Measurements from ENCODE around the gene ZDHHC5. TPM values are rescaled to one million over a fixed set of nuclear protein-coding genes. Genes with fewer than 3 reads are reported as not detected.
A peak's percentile ranks its signal among the peaks of the same experiment; 100 is the strongest.

Gene ZDHHC5
- total and polyA plus RNA-seq, 2 of the 4 experiments (the other 2 are of a cell fraction): 19.4 to 45.7 TPM

GRCh38 chr11:57704932-57705331 lies 37.0 kb downstream of the ZDHHC5 start:
- Histone ChIP-seq H4K5ac (ENCODE audit: low read depth, low read length) (no peak overlapping the region), H3K4me1 (ENCODE audit: control insufficient read depth, insufficient read depth, low read length) (no peaks in the 10 kb centered on the region; the same call in 1 of the 2 replicates), H2BK20ac (ENCODE audit: low read depth, low read length) (no peak overlapping the region), H2BK120ac (ENCODE audit: low read depth, low read length) (no peak overlapping the region), H4K20me1 (ENCODE audit: insufficient read depth, low read length) (0 out of 2 replicates have a peak, but pooled peaks cover 3% of the 10 kb centered on the region), H3K27me3 (ENCODE audit: control insufficient read depth, insufficient read depth, low read length) (no peaks in the 10 kb centered on the region), H2AK5ac (ENCODE audit: low read depth, low read length) (no peak overlapping the region), H2AK9ac (replicated peaks; ENCODE audit: low read depth, low read length, poor library complexity) (peak overlapping the region; percentile 40), H3K27ac (ENCODE audit: insufficient read depth, low read length) (no peak overlapping the region), H3K9me3 (ENCODE audit: control insufficient read depth, insufficient read depth, low read length) (no peaks in the 10 kb centered on the region), H2AFZ (replicated peaks; ENCODE audit: low read length, poor library complexity) (no peak overlapping the region), H3K23ac (ENCODE audit: low read depth, low read length) (no peak overlapping the region), H3K56ac (ENCODE audit: extremely low read depth, insufficient read depth, low read length) (no peak overlapping the region), H3K79me1 (ENCODE audit: low read depth in 1 of 2, low read length in 2 of 2) (peaks cover 20 to 38% of the 10 kb centered on the region in 2 experiments), H3K36me3 (ENCODE audit: control insufficient read depth, insufficient read depth, low read length) (peaks cover 31% of the 10 kb centered on the region), H3K4me2 (ENCODE audit: low read depth, low read length) (no peak overlapping the region), H2BK15ac (ENCODE audit: low read depth, low read length) (no peak overlapping the region), H3K18ac (ENCODE audit: low read depth, low read length) (no peak overlapping the region), H3K9me1 (ENCODE audit: insufficient read depth, low read length) (no peaks in the 10 kb centered on the region), H3K4me3 (ENCODE audit: insufficient read depth, low read depth, low read length) (no peak overlapping the region), H4K8ac (ENCODE audit: low read depth in 2 of 2, low read length in 2 of 2) (no peak overlapping the region), H2BK5ac (ENCODE audit: low read depth, low read length, poor library complexity, severe bottlenecking) (no peak overlapping the region), H3K4ac (ENCODE audit: low read depth, low read length) (no peak overlapping the region), H3K9ac (ENCODE audit: low read depth, low read length) (no peak overlapping the region), H4K91ac (ENCODE audit: insufficient read depth, low read depth, low read length) (no peak overlapping the region), H3K14ac (replicated peaks; ENCODE audit: low read depth, low read length) (no peak overlapping the region)
- ATAC-seq (ENCODE audit: low read depth): no peak
- POLR2A ChIA-PET (ENCODE audit: unreplicated experiment): no interaction called here
- no CpG with 5 or more reads among the region's 6 CpGs for WGBS, 2 experiments (ENCODE audit: extremely low coverage in 2 of 2, insufficient read length in 1 of 2)
- no TSS peak for BruUV-seq (replicated peaks)
- intact Hi-C loops (cut with micrococcal nuclease) (no loop called here), dilution Hi-C loops (cut with HindIII; ENCODE audit: low sequenced_read_pairs, unreplicated experiment) (no loop called here), in situ Hi-C loops (cut with MboI; ENCODE audit: low sequenced_read_pairs) (no loop called here)
- CTCF ChIA-PET: no interaction called here
- no peak for DNase-seq
- TF ChIP-seq USF2 (IDR thresholded peaks at IDR 0.05; ENCODE audit: low read depth, low read length) (no peak), CTCF (conservative IDR thresholded peaks at IDR 0.05; ENCODE audit: low read depth, low read length) (no peak), MAFK (IDR thresholded peaks at IDR 0.05; ENCODE audit: low read depth, low read length) (no peak), SMC3 (IDR thresholded peaks at IDR 0.05; ENCODE audit: low read depth, low read length) (no peak), ELK1 (IDR thresholded peaks at IDR 0.05; ENCODE audit: borderline replicate concordance, low read depth, low read length) (no peak), NFE2L2 (IDR thresholded peaks at IDR 0.05; ENCODE audit: low read depth, low read length) (no peak), FOS (IDR thresholded peaks at IDR 0.05; ENCODE audit: low read depth, low read length) (no peak), CEBPB (IDR thresholded peaks at IDR 0.05; ENCODE audit: low read depth, low read length) (no peak), BHLHE40 (IDR thresholded peaks at IDR 0.05; ENCODE audit: low read depth, low read length) (no peak), RCOR1 (IDR thresholded peaks at IDR 0.05; ENCODE audit: insufficient replicate concordance, low read length) (no peak), MAZ (IDR thresholded peaks at IDR 0.05; ENCODE audit: borderline replicate concordance, low read depth, low read length) (no peak), MXI1 (IDR thresholded peaks at IDR 0.05; ENCODE audit: borderline replicate concordance, low read depth, low read length) (no peak), CHD1 (IDR thresholded peaks at IDR 0.05; ENCODE audit: low read depth, low read length) (no peak), RFX5 (IDR thresholded peaks at IDR 0.05; ENCODE audit: low read depth, low read length) (no peak), RAD21 (IDR thresholded peaks at IDR 0.05; ENCODE audit: low read length) (no peak), POLR2A (IDR thresholded peaks at IDR 0.05; ENCODE audit: low read depth, low read length) (no peak)
